Measurements from ENCODE around the gene KMT5B.

DNA sequence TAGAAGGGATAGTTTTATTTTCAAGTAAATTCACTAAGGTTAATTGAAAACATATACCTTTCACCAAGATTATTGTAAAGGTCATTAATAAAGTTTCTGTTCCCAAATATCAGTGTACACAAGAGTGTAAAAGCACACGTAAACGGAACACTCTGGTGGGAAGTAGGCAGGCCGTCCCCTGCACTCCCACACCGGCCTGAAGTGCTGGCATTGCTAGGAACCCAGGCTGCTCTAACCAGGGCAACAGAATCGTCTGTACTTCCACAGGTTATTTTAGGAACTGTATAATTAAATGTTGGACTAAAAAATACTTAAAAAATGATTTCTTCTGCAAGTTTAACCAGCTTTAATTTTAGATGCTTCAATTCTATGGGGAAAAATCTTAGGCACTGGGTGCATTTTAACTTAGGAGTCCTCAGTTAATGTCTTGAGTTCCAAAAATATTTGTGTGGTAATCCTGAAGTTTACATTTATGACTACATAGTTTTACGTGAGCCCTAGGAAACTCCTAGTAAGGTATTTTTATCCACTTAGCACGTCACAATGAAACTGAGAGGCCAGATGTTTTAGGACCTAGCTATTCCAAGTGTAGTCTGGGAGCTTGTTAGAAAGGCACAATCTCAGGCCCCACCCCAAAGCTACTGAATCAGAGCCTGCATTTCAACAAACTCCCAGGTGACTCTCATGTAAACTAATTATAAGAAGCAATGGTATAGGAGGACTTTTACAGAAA, 31.2 kb downstream of the KMT5B start:
- TF ChIP-seq, protein P1, sequence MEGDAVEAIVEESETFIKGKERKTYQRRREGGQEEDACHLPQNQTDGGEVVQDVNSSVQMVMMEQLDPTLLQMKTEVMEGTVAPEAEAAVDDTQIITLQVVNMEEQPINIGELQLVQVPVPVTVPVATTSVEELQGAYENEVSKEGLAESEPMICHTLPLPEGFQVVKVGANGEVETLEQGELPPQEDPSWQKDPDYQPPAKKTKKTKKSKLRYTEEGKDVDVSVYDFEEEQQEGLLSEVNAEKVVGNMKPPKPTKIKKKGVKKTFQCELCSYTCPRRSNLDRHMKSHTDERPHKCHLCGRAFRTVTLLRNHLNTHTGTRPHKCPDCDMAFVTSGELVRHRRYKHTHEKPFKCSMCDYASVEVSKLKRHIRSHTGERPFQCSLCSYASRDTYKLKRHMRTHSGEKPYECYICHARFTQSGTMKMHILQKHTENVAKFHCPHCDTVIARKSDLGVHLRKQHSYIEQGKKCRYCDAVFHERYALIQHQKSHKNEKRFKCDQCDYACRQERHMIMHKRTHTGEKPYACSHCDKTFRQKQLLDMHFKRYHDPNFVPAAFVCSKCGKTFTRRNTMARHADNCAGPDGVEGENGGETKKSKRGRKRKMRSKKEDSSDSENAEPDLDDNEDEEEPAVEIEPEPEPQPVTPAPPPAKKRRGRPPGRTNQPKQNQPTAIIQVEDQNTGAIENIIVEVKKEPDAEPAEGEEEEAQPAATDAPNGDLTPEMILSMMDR (IDR thresholded peaks at IDR 0.05): no peak
- TF ChIP-seq ZFX (IDR thresholded peaks at IDR 0.05; ENCODE audit: borderline replicate concordance): no peak

Data from 22Rv1 (cell line).